ENCODE results near the gene KCND1.

Gene KCND1

DNA sequence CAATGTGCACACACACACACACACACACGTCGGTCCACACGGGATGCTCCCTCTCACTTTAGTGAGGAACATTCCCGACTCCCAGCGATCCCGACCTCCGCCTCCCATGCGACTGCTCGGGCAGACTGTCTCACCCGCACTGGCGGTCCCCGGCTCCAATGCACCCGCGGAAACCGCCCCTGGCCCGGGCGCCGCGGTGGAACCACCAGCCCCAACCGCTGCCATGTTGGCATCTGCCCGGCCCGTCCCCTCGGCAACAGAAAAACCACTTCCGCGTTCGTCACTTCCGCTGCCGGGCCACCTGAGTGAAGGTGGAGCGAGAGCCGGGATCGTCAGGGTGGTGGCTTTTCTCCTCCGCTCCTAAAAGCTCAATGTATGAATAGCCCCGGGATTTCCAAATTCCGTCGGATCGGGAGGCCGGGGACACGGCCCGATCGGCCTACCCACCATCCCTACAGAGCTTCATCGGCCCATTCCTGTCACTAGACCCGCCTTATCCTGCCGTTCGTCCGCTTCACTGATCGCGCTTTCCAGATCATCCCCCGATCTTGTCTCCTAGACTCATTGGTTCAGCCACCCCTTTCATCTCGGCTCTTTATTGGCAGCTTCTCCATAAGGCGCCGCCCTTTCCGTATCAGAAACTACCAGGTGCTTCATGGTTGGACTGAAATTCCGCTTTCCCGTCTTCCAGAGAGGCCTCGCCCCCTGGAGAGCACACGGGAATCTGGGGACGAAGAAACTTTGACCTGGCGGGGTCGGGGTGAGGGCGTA lies 60.0 kb downstream of the KCND1 start, which contains the start of gene SLC35A2:
TSS of gene SLC35A2 (minus strand) at position 235 of the 771 bp plus-strand sequence. CDS start at position 225, 10 bp downstream.
- peak; percentile 83 for DNase-seq (ENCODE audit: low spot score)
